Measurements from ENCODE around the gene BEND4. TPM values are rescaled to one million over a fixed set of nuclear protein-coding genes. Genes with fewer than 3 reads are reported as not detected.
A peak's percentile ranks its signal among the peaks of the same experiment; 100 is the strongest.

Gene BEND4
- total RNA-seq: under 1 TPM in 2 of 4 donors, not detected in 2; under 0.01 TPM

- intact Hi-C loops (cut with DNase I): no loop called here
- 12% methylated on average over 26 of the region's 49 CpGs for WGBS
- DNase-seq (ENCODE audit: extremely low spot score): no peak
- TF ChIP-seq EP300 (IDR thresholded peaks at IDR 0.05) (no peak), CTCF (IDR thresholded peaks at IDR 0.05) (no peak)
- Histone ChIP-seq H3K4me1 (peaks cover 10 to 25% (median 23%) of the 10 kb centered on the region in 4 donors), H3K4me3 (peak within 1 kb of the TSS; percentile 49 to 60 (median 54)), H3K36me3 (no peaks in the 10 kb centered on the region), H3K27ac (replicated peaks in 1 of 4) (no peak within 1 kb of the TSS), H3K9me3 (no peaks in the 10 kb centered on the region), H3K27me3 (peaks cover 0 to 68% (median 36%) of the 10 kb centered on the region in 4 donors)
Measured at GRCh38 chr4:42152507-42153504, at the start of gene BEND4. Gene BEND4, minus strand, starts transcription at chr4:42152655. Its CDS starts 512 bp downstream, at chr4:42152143.

- H3K4me3 ChIP-seq: no peak overlapping the region
- H3K9me3 ChIP-seq: no peaks in the 10 kb centered on the region
- TF ChIP-seq EP300 (IDR thresholded peaks at IDR 0.05) (no peak), POLR2AphosphoS5 (IDR thresholded peaks at IDR 0.05) (no peak), CTCF (IDR thresholded peaks at IDR 0.05) (no peak), POLR2A (IDR thresholded peaks at IDR 0.05; ENCODE audit: low read depth) (no peak)
- no peak overlapping the region for H3K27ac ChIP-seq (replicated peaks in 1 of 4)
- H3K4me1 ChIP-seq: no peaks in the 10 kb centered on the region
- WGBS: 69% methylated on average over 5 of the region's 5 CpGs
- no peaks in the 10 kb centered on the region for H3K36me3 ChIP-seq
- intact Hi-C loops (cut with DNase I): no loop called here
- DNase-seq (ENCODE audit: extremely low spot score): no peak
- no peaks in the 10 kb centered on the region for H3K27me3 ChIP-seq
Measured at GRCh38 chr4:42197341-42197740, 44.9 kb upstream of the BEND4 start.

- H3K27me3 ChIP-seq: no peaks in the 10 kb centered on the region
- H3K36me3 ChIP-seq: no peaks in the 10 kb centered on the region
- H3K9me3 ChIP-seq: no peaks in the 10 kb centered on the region
- H3K4me1 ChIP-seq: no peaks in the 10 kb centered on the region
- no peak overlapping the region for H3K4me3 ChIP-seq
- H3K27ac ChIP-seq (replicated peaks in 1 of 4): no peak overlapping the region
- DNase-seq (ENCODE audit: extremely low spot score): no peak
- intact Hi-C loops (cut with DNase I): no loop called here
- TF ChIP-seq POLR2A (IDR thresholded peaks at IDR 0.05; ENCODE audit: low read depth) (no peak), CTCF (IDR thresholded peaks at IDR 0.05) (no peak), EP300 (IDR thresholded peaks at IDR 0.05) (no peak), POLR2AphosphoS5 (IDR thresholded peaks at IDR 0.05) (no peak)
- 77% methylated on average over 2 of the region's 2 CpGs for WGBS
Measured at GRCh38 chr4:42172921-42173320, 20.5 kb upstream of the BEND4 start.

GRCh38 chr4:42172128-42172790 lies 19.8 kb upstream of the BEND4 start:
- TF ChIP-seq CTCF (IDR thresholded peaks at IDR 0.05) (no peak), POLR2AphosphoS5 (IDR thresholded peaks at IDR 0.05) (no peak), EP300 (IDR thresholded peaks at IDR 0.05) (no peak), POLR2A (IDR thresholded peaks at IDR 0.05; ENCODE audit: low read depth) (no peak)
- no peaks in the 10 kb centered on the region for H3K9me3 ChIP-seq
- H3K27ac ChIP-seq (replicated peaks in 1 of 4): no peak overlapping the region
- no peaks in the 10 kb centered on the region for H3K27me3 ChIP-seq
- intact Hi-C loops (cut with DNase I): no loop called here
- WGBS: 82% methylated on average over 5 of the region's 5 CpGs
- H3K4me1 ChIP-seq: no peaks in the 10 kb centered on the region
- DNase-seq (ENCODE audit: extremely low spot score): no peak
- H3K4me3 ChIP-seq: no peak overlapping the region
- no peaks in the 10 kb centered on the region for H3K36me3 ChIP-seq

Measured in esophagus muscularis mucosa (tissue), 4 donors.